GM21390 (cell line): ENCODE data around the gene POLL.

Experiments
- ATAC-seq: cut with Tn5 transposase; IDR thresholded peaks from one replicate; pipeline ENCODE4 v1.9.1; 2021; ENCODE audit not compliant: unreplicated experiment

The POLL gene

DNA sequence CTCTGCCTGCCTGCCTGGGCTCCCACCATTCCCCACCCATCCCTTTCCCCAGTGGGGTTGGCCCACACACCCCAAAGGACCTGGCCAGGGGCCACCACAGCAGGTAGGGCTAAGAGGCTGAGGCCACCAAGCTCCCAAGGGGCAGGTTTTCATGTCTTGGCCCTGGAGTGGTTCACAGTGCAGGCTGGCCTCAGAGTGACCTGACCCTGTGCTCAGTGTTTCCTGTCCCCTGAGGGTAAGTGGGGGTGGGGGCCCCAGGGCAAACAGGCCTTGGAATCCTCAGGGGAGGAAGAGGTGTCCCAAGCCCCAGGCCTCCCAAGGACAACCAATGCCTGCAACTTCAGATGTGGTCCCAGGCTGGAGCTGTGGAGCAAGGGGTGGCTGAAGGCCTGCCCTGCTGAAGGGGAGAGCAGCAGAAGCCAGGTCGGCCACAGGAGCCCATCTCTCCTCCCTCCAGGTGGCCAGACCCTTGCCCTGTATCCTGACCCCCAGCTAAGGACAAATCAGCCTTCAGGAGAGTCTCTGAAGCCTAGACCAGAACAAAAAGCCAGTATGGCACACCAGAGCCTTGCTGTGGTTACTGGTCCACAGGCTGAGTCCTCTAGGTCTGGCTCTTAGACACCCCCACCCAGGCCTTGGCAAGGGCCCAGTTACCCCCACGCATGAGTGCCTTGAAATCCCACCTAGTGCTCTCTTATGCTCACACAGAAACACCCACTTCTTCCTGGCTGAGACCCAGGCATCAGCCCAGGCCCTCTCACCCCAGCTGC lies 27.6 kb downstream of the POLL start:
- ATAC-seq = no peak

- ATAC-seq = no peak
Measured at GRCh38 chr10:101559596-101560297, 28.3 kb downstream of the POLL start.

GRCh38 chr10:101558671-101559595 lies 29.1 kb downstream of the POLL start:
- ATAC-seq = no peak

- no peak for ATAC-seq
Measured at GRCh38 chr10:101558204-101558603, 29.9 kb downstream of the POLL start.

DNA sequence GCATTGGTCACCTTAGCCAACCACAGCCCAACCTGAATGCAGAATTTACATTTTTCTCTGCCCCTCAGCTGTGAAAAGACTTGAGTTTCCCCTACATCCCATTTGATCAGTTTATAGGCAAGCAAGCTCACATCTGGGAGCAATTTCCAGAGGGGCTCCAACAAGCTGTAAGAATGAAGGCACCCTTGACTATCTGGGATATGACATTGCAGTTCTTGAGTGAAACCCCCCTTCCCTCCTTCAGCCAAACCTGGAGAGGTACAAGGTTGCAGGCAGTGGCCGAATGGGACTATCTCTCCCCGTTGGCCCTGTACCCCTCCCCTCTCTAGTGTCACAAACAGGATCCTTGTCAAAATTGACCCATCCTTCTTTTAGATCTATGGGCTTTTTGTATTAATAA lies 30.5 kb downstream of the POLL start:
- ATAC-seq = no peak

- ATAC-seq = no peak
Measured at GRCh38 chr10:101552442-101552841, 35.6 kb downstream of the POLL start.

DNA sequence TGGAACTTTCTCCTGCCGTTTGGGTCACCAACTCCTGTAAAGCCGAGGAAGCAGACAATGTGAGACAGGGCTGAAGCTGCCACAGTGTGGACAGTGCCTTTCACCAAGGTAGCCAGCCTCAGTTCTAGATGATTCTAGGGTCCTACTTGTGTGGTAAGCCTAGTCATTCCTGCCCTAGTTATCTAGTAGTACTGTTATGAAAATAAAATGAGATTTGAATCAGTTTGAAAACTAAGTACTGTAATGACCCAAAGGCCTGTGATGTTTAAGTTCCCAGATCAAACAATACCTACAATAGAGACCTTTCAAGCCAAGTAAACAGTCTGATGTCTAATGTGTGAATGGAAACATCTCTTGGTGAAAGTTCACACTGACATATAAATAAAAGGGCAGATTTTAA lies 37.1 kb downstream of the POLL start:
- ATAC-seq = no peak

GRCh38 chr10:101545898-101546297 lies 42.2 kb downstream of the POLL start:
- ATAC-seq = no peak

DNA sequence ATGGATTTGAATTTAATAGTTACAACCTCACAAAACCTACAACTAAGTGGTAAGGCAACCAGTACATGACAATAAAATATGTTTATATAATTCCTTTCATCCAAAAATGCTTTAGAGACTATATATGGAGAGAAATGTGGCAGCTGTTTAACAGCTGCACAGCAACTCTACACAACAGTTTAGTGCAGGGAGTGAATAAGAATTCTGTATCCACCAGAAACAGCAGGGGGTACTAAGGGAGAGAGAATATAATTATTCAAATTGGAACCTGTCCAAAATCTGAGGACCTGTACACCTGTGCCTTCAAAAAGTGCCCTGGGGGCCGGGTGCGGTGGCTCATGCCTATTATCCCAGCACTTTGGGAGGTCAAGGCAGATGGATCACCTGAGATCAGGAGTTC lies 49.6 kb downstream of the POLL start:
- ATAC-seq = no peak

DNA sequence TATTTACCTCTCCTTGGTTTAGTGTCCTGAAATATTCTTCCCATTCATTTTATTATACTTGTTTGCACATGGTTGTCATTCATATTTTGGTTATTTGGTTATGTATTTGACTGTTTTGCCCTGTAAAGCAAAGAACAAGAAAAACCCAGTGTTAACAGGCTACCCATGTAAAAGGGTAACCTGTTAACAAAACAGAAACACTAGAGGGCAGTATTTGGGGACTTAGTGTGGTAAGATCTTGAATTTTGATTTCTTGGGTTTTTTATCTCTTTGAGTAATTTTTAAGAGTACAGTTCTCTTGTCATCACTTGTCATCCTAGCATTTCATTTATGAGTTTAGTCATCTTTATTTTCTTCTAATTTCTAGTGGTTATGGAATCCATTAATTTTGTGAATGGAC lies 51.3 kb downstream of the POLL start:
- ATAC-seq = no peak

GRCh38 chr10:101535949-101536348 lies 52.1 kb downstream of the POLL start:
- ATAC-seq = peak; percentile 49

- ATAC-seq = no peak
Measured at GRCh38 chr10:101529725-101530553, 58.1 kb downstream of the POLL start.

DNA sequence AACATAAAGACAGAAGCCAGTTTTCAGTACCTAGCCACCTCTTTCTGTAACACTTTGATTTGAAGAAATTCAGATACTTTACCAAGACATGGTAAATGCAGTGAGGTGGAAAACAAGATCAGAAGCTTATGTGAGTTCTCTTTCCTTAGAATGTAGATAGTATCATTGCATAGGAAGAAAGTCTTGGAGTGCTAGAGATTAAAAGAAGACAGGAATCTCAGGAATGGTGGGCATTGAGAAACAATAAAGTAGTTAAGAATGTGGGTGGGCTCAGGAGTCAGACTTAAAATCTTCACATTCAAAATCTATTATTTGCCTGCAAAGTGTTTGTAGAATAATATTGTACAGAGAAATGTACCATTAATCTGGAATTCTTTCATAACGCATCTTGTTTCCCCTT lies 58.9 kb downstream of the POLL start:
- ATAC-seq = no peak
